GM21737 (cell line): ENCODE measurements around the gene ZNF837.

Experiments
- ATAC-seq: cut with Tn5 transposase; IDR thresholded peaks from one replicate; pipeline ENCODE4 v1.9.1; 2021; ENCODE audit warnings: mild to moderate bottlenecking, moderate library complexity; ENCODE audit not compliant: unreplicated experiment

Gene ZNF837

DNA sequence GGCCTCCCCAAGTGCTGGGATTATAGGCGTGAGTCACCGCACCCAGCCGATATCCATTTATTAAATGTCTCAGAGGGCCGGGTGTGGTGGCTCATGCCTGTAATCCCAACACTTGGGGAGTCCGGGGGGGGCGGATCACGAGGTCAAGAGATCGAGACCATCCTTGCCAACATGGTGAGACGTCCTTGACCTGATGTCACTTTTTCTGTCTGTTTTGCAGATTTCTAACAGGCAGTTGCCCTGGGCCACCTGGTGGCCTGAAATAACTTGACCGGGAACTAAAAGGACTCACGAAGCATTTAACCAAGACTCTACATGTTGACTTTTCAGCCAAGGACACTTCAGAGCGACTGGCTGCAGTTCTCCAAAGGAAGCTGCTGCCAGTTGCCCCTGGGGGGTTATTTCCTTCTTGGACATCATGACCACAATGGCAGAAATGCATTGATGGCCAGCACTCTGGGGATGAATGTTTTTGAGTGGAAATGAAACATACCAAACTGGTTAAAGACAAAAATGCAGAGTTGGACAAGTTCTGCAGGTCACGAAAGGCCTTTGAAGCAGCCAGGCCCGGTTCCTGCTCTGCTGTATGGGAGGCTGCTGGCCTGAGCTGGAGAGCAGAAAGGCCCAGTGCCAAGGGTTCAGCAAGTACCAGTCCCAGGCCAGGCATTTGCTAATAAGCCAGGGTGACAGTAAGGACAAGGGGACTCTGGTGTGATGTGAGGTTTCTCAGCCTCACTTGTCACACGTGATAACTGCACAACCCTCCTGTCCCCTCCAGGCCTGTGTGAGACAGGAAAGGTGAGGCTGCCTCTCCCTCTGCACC is 8.3 kb downstream of the ZNF837 start:
- ATAC-seq: no peak

DNA sequence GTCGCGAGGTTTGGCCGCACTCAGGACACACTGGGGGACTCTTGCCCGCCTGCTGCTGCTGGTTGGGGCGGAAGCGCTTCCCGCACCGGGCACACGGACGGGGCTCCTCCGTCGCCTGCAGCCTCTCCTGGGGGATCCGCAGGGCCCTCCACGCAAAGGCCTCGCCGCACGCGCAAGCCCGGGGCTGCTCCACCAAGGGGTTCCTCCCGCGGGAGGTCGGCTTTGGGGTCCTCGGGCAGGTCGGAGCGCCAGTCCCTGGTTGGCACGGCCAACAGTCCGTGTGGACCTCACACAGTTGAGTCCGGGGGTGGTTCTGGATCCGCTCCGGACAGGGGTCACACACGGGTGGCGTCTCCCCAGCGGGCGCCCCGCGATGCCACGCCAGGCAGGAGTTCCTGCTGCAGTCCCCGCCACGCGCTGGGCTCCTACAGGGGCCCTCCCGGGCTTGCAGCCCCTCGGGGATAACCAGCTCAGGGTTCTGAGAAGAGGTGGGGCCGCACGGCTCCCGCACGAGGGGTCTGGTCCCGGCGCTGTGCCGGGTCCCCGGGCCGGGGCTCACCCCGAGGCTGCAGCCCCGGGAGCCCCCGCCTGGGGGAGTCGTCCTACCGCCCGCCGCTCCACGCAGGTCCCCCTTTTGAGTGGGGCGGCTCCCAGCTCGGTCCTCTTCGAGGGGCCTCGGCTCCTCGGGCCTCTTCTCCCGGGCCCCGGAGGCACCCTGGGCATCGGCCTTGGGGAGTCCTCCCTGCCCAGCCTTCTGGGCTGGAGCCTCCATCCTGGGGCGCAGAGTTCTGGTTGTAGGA is 12.1 kb downstream of the ZNF837 start:
- ATAC-seq: no peak

GRCh38 chr19:58367698-58368454 is 13.0 kb downstream of the ZNF837 start:
- ATAC-seq: no peak

GRCh38 chr19:58366585-58367430 is 14.0 kb downstream of the ZNF837 start:
- no peak for ATAC-seq

DNA sequence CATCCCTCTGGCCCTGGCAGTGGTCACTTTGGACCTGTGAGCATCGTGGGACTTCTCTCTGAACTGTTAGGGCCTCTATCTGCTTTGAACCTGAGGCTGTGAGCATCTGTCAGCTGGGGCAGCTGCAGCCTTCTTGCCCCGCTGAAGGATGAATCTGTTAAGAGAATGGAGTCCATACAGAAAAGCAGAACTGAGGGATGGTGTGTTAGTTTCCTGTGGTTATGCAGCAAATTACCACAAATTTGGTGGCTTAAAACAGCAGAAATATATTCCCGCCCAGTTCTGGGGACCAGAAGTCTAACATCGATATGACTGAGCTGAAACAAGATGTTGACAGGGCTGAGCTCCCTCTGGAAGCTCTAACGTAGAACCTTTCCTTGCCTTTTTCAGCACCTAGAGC is 16.7 kb downstream of the ZNF837 start:
- no peak for ATAC-seq

GRCh38 chr19:58362272-58362994 is 18.4 kb downstream of the ZNF837 start, which contains the start of gene ZNF497:
TSS of gene ZNF497 (minus strand) at chr19:58362751. CDS start at chr19:58357635, 5,116 bp downstream.
- peak; percentile 78 for ATAC-seq

DNA sequence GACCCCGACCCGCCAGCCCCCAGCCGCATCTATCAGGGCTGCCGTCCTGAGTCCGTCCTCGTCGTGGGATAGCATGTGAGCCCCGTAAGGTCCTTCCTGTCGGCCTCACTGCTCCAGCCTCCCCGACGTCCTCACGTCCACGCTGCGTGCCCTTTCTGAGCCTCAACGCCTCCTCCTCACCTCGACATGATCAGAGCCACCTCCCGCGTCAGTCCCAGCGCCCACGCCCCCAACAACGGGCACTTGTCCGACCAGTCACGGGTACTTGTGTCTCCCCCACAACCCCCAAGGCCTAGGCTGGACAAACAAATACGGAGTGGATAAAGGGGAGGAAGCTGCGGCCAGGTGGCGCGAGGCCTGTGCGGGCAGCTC is 18.9 kb downstream of the ZNF837 start:
- ATAC-seq: no peak

DNA sequence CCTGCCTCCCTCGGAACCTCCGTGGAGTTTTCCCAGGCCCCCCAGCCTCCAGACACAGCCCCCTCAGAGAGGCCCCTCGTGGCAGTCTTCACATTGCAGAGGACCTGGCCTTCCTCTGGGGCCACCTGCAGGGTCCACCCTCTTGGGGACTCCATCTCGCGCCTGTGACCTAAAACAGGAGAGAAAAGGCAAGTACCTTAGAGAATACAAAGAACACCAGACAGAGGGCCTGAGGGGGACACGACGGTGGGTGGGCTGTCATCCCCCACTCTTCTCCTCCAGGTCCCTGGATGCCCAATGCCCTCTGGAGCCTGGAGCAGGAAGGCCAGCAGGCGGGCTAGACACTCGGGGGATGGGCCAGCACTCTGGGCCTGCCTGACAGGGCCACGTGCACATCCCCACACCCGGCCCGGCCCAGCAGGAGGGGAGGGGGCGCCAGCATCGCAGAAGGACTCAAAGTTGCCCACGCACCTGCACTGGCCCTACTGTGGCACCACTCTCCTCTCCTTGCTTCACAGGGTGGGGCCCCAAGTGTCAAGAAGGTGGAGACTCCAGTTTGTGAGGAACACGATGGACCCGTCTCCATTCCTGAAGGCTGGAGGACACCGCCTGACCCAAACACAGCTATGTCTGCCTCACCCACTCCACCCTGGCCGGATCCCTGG is 23.2 kb downstream of the ZNF837 start:
- ATAC-seq: no peak

GRCh38 chr19:58356766-58357480 is 23.9 kb downstream of the ZNF837 start:
- no peak for ATAC-seq

DNA sequence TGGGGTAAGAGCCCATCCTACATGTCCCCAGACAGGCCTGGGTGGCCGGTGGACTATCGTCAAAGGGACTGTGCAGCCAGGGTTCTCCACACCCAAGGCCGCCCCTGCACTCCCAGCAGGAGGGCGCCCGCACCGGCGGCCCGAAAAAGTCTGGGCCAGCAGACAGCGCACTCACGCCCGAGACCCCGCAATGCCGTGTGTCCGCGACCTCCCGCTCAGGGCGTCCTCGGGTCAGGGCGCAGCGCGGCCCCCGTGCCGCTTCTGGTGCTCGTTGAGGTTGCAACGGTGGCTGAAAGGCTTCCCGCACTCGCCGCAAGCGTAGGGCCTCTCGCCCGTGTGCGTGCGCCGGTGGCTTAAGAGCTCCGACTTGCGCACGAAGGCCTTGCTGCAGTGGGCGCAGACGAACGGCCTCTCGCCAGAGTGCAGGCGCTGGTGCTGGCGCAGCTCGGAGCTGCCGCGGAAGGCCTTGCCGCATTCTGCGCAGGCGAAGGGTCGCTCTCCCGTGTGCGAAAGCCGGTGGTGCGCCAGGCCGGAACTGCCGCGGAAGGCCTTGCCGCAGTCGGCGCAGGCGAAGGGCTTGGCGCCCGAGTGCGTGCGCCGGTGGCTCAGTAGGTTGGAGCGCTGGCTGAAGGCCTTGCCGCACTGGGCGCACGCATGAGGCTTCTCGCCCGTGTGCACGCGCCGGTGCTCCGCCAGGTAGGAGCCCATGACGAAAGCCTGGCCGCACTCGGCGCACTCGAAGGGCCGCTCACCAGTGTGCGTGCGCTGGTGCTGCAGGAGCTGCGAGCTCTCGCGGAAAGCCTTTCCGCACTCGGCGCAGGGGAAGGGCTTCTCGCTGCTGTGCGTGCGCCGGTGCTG is 24.7 kb downstream of the ZNF837 start:
- ATAC-seq: no peak

- ATAC-seq: no peak
Measured at GRCh38 chr19:58355215-58355796, 25.5 kb downstream of the ZNF837 start.

- ATAC-seq: no peak
Measured at GRCh38 chr19:58354478-58355030, 26.3 kb downstream of the ZNF837 start.

GRCh38 chr19:58353717-58354477 is 26.9 kb downstream of the ZNF837 start:
- ATAC-seq: no peak

- no peak for ATAC-seq
Measured at GRCh38 chr19:58352760-58353671, 27.8 kb downstream of the ZNF837 start, which contains the start of gene A1BG. TSS of gene A1BG (minus strand) at chr19:58353492. CDS start at chr19:58353437, 55 bp downstream.
